Spleen (tissue), 11 donors: ENCODE data around the gene UNG. TPM values are rescaled to one million over a fixed set of nuclear protein-coding genes. Genes with fewer than 3 reads are reported as not detected.

ENCODE experiments used
- DNase-seq: peaks from one replicate; pipeline ENCODE4 v3.0.0-alpha.2; 2020
- H3K27ac ChIP-seq, 8 donors: fragments of 200-600 bp; sonication (generic) in 7 of 8; 1 replicate in 4 of 8; 2 replicates in 4 of 8; pipeline versions ENCODE4 v1.5.0 to v1.8.0; 2016 to 2021; ENCODE audit warnings: inconsistent platforms in 4 of 8, mild to moderate bottlenecking in 4 of 8, moderate library complexity in 1 of 8
- H3K27me3 ChIP-seq, 7 donors: fragments of 200-600 bp; sonication (generic) in 6 of 7; replicated peaks in 1 of 7; 1 replicate in 4 of 7; 2 replicates in 3 of 7; pipeline versions ENCODE4 v1.5.0 to v1.8.0; 2016 to 2021; ENCODE audit warnings: inconsistent platforms in 3 of 7, mild to moderate bottlenecking in 1 of 7
- H3K36me3 ChIP-seq, 6 donors: fragments of 200-600 bp; sonication (generic) in 5 of 6; 1 replicate in 4 of 6; 2 replicates in 2 of 6; pipeline versions ENCODE4 v1.5.0 to v1.8.0; 2016 to 2021; ENCODE audit warnings: inconsistent platforms in 2 of 6
- H3K4me1 ChIP-seq, 6 donors: fragments of 200-600 bp; sonication (generic) in 5 of 6; 1 replicate in 3 of 6; 2 replicates in 3 of 6; pipeline versions ENCODE4 v1.5.0 to v1.8.0; 2016 to 2021; ENCODE audit warnings: inconsistent platforms in 3 of 6
- H3K4me3 ChIP-seq, 8 donors: fragments of 200-600 bp; sonication (generic) in 7 of 8; 1 replicate in 4 of 8; 2 replicates in 4 of 8; pipeline versions ENCODE4 v1.5.0 to v1.8.0; 2016 to 2021; ENCODE audit warnings: inconsistent platforms in 4 of 8, mild to moderate bottlenecking in 4 of 8, moderate library complexity in 2 of 8
- H3K9me3 ChIP-seq, 8 donors: fragments of 200-600 bp; sonication (generic) in 7 of 8; 1 replicate in 4 of 8; 2 replicates in 4 of 8; pipeline versions ENCODE4 v1.5.0 to v1.8.0; 2016 to 2021; ENCODE audit warnings: inconsistent platforms in 4 of 8
- CTCF ChIP-seq, 11 experiments: fragments of 200-600 bp in 7 of 11; fragments of 450-650 bp in 4 of 11; sonication (generic) in 4 of 11; IDR thresholded peaks in 8 of 11; conservative IDR thresholded peaks in 3 of 11; 1 replicate in 7 of 11; 2 replicates in 4 of 11; pipeline versions ENCODE4 v1.4.0 to v1.8.0; 2016 to 2021; ENCODE audit warnings: antibody characterized with exemption in 11 of 11, inconsistent platforms in 4 of 11, mild to moderate bottlenecking in 1 of 11
- POLR2A ChIP-seq, 3 donors: fragments of 450-650 bp; IDR thresholded peaks; one replicate each; pipeline ENCODE4 v1.5.1; 2017; ENCODE audit warnings: antibody characterized with exemption in 3 of 3, mild to moderate bottlenecking in 1 of 3
- POLR2AphosphoS5 ChIP-seq, 3 donors: sonication (generic); formaldehyde crosslinking; IDR thresholded peaks; one replicate each; pipeline ENCODE4 v1.5.1; 2017; ENCODE audit warnings: antibody characterized with exemption in 3 of 3
- WGBS, 5 donors: extraction: QIAGEN DNeasy Blood & Tissue Kit in 3 of 5; methylation state at CpG; one replicate each; pipeline versions ENCODE4 v1.1.5 to v1.1.7; 2013 to 2018; 5-methylcytosine and 5-hydroxymethylcytosine counted together
- intact Hi-C: fragments of 100-400 bp; cut with DNase I; formaldehyde crosslinking; loops from one replicate; pipeline ENCODE4 v1.15.0; 2023; ENCODE audit warnings: low total_unique reads
- polyA plus RNA-seq, 3 donors: library from polyadenylated mRNA; stranded (reverse); fragments of 200-250 nt; gene quantifications; one replicate each; pipeline ENCODE4 v1.2.1, GENCODE V29; 2013
- total RNA-seq, 7 donors: library from RNA; depleted of rRNA in 3 of 7; stranded (reverse); fragments of >200 nt in 3 of 7; fragmentation: NEBNext Ultra II Directional in 4 of 7; extraction: Animal tissue kit (Norgen Biotek cat#: 25700) in 4 of 7; gene quantifications; one replicate each; pipeline versions ENCODE4 v1.1.0 to v1.2.1, GENCODE V29; 2016 to 2021
- donor health status: healthy with polysubstance abuse.
- donor health status: DM: no; HTN: no; CAD: no; lungs with moderate emphysema.
- donor health status: DM: no; HTN: no; CAD: no.
- donor health status: Bipolar disorder and iron deficiency.
- donor health status: healthy.
- donor health status: DM: no; HTN: no; CAD: no.
- donor health status: DM: yes; HTN: yes; CAD: no.

UNG gene
- total and polyA plus RNA-seq, 10 donors = 9.8 to 30.6 (median 18.1) TPM

- peak; percentile 51 for DNase-seq
- no peaks in the 10 kb centered on the region for H3K9me3 ChIP-seq
- H3K4me1 ChIP-seq = peaks cover 2 to 36% (median 12%) of the 10 kb centered on the region in 6 donors
- H3K27ac ChIP-seq = no peak overlapping the region
- H3K36me3 ChIP-seq = no peaks in the 10 kb centered on the region
- intact Hi-C loops = no loop called here
- WGBS, 5 donors = 92 to 100% (median 94%) methylated on average over 3 of the region's 3 CpGs
- no peak overlapping the region for H3K4me3 ChIP-seq
- no peak for TF ChIP-seq POLR2A (IDR thresholded peaks at IDR 0.05)
- TF ChIP-seq POLR2AphosphoS5 (IDR thresholded peaks at IDR 0.05) = no peak
- TF ChIP-seq CTCF (IDR thresholded peaks at IDR 0.05 in 8 of 11, conservative IDR thresholded peaks at IDR 0.05 in 3 of 11) = no peak
- no peaks in the 10 kb centered on the region for H3K27me3 ChIP-seq
Observed at GRCh38 chr12:109121346-109121880, 24.0 kb downstream of the UNG start.

GRCh38 chr12:109124878-109125648, 27.7 kb downstream of the UNG start:
- H3K4me1 ChIP-seq = peaks cover 0 to 3% (median 0%) of the 10 kb centered on the region in 6 donors
- H3K9me3 ChIP-seq = no peaks in the 10 kb centered on the region
- DNase-seq = peak; percentile 21
- intact Hi-C loops = no loop called here
- no peaks in the 10 kb centered on the region for H3K36me3 ChIP-seq
- no peak overlapping the region for H3K27ac ChIP-seq
- no peaks in the 10 kb centered on the region for H3K27me3 ChIP-seq
- H3K4me3 ChIP-seq = no peak overlapping the region
- 82 to 89% (median 86%) methylated on average over 12 of the region's 12 CpGs for WGBS, 5 donors
- TF ChIP-seq POLR2A (IDR thresholded peaks at IDR 0.05) = no peak
- no peak for TF ChIP-seq POLR2AphosphoS5 (IDR thresholded peaks at IDR 0.05)
- TF ChIP-seq CTCF (IDR thresholded peaks at IDR 0.05 in 8 of 11, conservative IDR thresholded peaks at IDR 0.05 in 3 of 11) = no peak

- intact Hi-C loops = no loop called here
Observed at GRCh38 chr12:109125791-109126190, 28.4 kb downstream of the UNG start.

More at GRCh38 chr12:109125791-109126190, 28.4 kb downstream of the UNG start:
- no peaks in the 10 kb centered on the region for H3K27me3 ChIP-seq
- H3K36me3 ChIP-seq = no peaks in the 10 kb centered on the region
- TF ChIP-seq CTCF (IDR thresholded peaks at IDR 0.05 in 8 of 11, conservative IDR thresholded peaks at IDR 0.05 in 3 of 11) (no peak), POLR2A (IDR thresholded peaks at IDR 0.05) (no peak), POLR2AphosphoS5 (IDR thresholded peaks at IDR 0.05) (no peak)
- 74 to 91% (median 80%) methylated on average over 7 of the region's 7 CpGs for WGBS, 5 donors
- no peak overlapping the region for H3K4me3 ChIP-seq
- no peaks in the 10 kb centered on the region for H3K9me3 ChIP-seq
- DNase-seq = no peak
- no peak overlapping the region for H3K27ac ChIP-seq
- peaks cover 0 to 3% (median 0%) of the 10 kb centered on the region in 6 donors for H3K4me1 ChIP-seq
